Hepatocyte (in vitro differentiated cells): ENCODE results near the gene CDKL5. TPM values are rescaled to one million over a fixed set of nuclear protein-coding genes. Genes with fewer than 3 reads are reported as not detected.

ENCODE experiments used
- DNase-seq: peaks from one replicate; pipeline ENCODE4 v3.0.0-alpha.2; 2016; ENCODE audit warnings: low spot score
- H2AFZ ChIP-seq: fragments of 200-600 bp; sonication (generic); 2 replicates; pipeline ENCODE4 v1.6.0; 2016; ENCODE audit warnings: antibody characterized with exemption, mild to moderate bottlenecking
- H3K27ac ChIP-seq: fragments of 200-600 bp; sonication (generic); 2 replicates; pipeline ENCODE4 v1.5.1; 2016; ENCODE audit warnings: mild to moderate bottlenecking
- H3K27me3 ChIP-seq: fragments of 200-600 bp; sonication (generic); 2 replicates; pipeline ENCODE4 v1.6.1; 2016
- H3K36me3 ChIP-seq: fragments of 200-600 bp; sonication (generic); replicated peaks from 2 replicates; pipeline ENCODE4 v1.5.1; 2016; ENCODE audit warnings: low read depth; ENCODE audit not compliant: insufficient read depth
- H3K4me1 ChIP-seq: fragments of 200-600 bp; sonication (generic); 2 replicates; pipeline ENCODE4 v1.5.1; 2016; ENCODE audit warnings: mild to moderate bottlenecking, moderate library complexity; ENCODE audit not compliant: insufficient read depth
- H3K4me2 ChIP-seq: fragments of 200-600 bp; sonication (generic); 2 replicates; pipeline ENCODE4 v1.6.0; 2016
- H3K4me3 ChIP-seq: fragments of 200-600 bp; sonication (generic); 2 replicates; pipeline ENCODE4 v1.5.1; 2016; ENCODE audit warnings: mild to moderate bottlenecking
- H3K79me2 ChIP-seq: fragments of 200-600 bp; sonication (generic); 2 replicates; pipeline ENCODE4 v1.6.0; 2017; ENCODE audit warnings: mild to moderate bottlenecking
- H3K9me2 ChIP-seq: fragments of 200-600 bp; sonication (generic); replicated peaks from 2 replicates; pipeline ENCODE4 v1.6.0; 2017; ENCODE audit warnings: mild to moderate bottlenecking; ENCODE audit not compliant: insufficient read depth
- H3K9me3 ChIP-seq: fragments of 200-600 bp; sonication (generic); 2 replicates; pipeline ENCODE4 v1.5.1; 2016; ENCODE audit warnings: low read depth, mild to moderate bottlenecking
- H4K20me1 ChIP-seq: fragments of 200-600 bp; sonication (generic); 2 replicates; pipeline ENCODE4 v1.6.0; 2016; ENCODE audit warnings: mild to moderate bottlenecking; ENCODE audit not compliant: insufficient read depth, poor library complexity, severe bottlenecking
- EZH2 ChIP-seq: fragments of 200-600 bp; sonication (generic); IDR thresholded peaks from 2 replicates; pipeline ENCODE4 v1.6.1; 2016; ENCODE audit warnings: antibody characterized with exemption, mild to moderate bottlenecking, borderline replicate concordance
- EZH2phosphoT487 ChIP-seq: fragments of 200-600 bp; sonication (generic); IDR thresholded peaks from one replicate; pipeline ENCODE4 v1.6.1; 2018; ENCODE audit warnings: antibody characterized with exemption, mild to moderate bottlenecking, low read depth, moderate library complexity; ENCODE audit not compliant: unreplicated experiment, severe bottlenecking
- WGBS: methylation state at CpG from one replicate; pipeline ENCODE4 v1.1.6; 2016; ENCODE audit warnings: low lambda C conversion rate; ENCODE audit errors: missing lambda C conversion rate; 5-methylcytosine and 5-hydroxymethylcytosine counted together
- polyA plus RNA-seq: library from polyadenylated mRNA; unstranded; fragments of >200 nt; fragmentation: Nextera tagmentation; extraction: Ambion mirVana; gene quantifications from 2 replicates; pipeline ENCODE4 v1.2.1, GENCODE V29; 2016
- total RNA-seq: library from RNA; depleted of rRNA; stranded (reverse); fragments of >200 nt; gene quantifications from 2 replicates; pipeline ENCODE4 v1.2.3, GENCODE V29; 2014
- TF ChIP-seq, protein P1 (sequence below): fragments of 200-600 bp; sonication (generic); IDR thresholded peaks from 2 replicates; pipeline ENCODE4 v1.5.1; 2016; ENCODE audit warnings: antibody characterized with exemption, mild to moderate bottlenecking; ENCODE audit not compliant: poor library complexity

Gene CDKL5
- total and polyA plus RNA-seq, 2 experiments from 2014 or later: 6.5 to 17.7 TPM

GRCh38 chrX:18575744-18576143 lies 150.3 kb downstream of the CDKL5 start:
- H3K9me2 ChIP-seq: no peaks in the 10 kb centered on the region
- no peak overlapping the region for H3K4me3 ChIP-seq
- no peaks in the 10 kb centered on the region for H4K20me1 ChIP-seq
- no peaks in the 10 kb centered on the region for H3K79me2 ChIP-seq
- no peaks in the 10 kb centered on the region for H3K4me1 ChIP-seq
- no peak for TF ChIP-seq EZH2phosphoT487
- TF ChIP-seq EZH2: no peak
- TF ChIP-seq, protein P1, sequence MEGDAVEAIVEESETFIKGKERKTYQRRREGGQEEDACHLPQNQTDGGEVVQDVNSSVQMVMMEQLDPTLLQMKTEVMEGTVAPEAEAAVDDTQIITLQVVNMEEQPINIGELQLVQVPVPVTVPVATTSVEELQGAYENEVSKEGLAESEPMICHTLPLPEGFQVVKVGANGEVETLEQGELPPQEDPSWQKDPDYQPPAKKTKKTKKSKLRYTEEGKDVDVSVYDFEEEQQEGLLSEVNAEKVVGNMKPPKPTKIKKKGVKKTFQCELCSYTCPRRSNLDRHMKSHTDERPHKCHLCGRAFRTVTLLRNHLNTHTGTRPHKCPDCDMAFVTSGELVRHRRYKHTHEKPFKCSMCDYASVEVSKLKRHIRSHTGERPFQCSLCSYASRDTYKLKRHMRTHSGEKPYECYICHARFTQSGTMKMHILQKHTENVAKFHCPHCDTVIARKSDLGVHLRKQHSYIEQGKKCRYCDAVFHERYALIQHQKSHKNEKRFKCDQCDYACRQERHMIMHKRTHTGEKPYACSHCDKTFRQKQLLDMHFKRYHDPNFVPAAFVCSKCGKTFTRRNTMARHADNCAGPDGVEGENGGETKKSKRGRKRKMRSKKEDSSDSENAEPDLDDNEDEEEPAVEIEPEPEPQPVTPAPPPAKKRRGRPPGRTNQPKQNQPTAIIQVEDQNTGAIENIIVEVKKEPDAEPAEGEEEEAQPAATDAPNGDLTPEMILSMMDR: no peak
- H3K27ac ChIP-seq: no peak overlapping the region
- no peaks in the 10 kb centered on the region for H3K27me3 ChIP-seq
- no peak overlapping the region for H2AFZ ChIP-seq
- H3K9me3 ChIP-seq: no peaks in the 10 kb centered on the region
- no peaks in the 10 kb centered on the region for H3K36me3 ChIP-seq
- H3K4me2 ChIP-seq: no peak overlapping the region
- no peak for DNase-seq
- WGBS: 88% methylated on average over 1 of the region's 1 CpG

GRCh38 chrX:18577400-18577799 lies 152.0 kb downstream of the CDKL5 start:
- H3K79me2 ChIP-seq: no peaks in the 10 kb centered on the region
- H3K27ac ChIP-seq: no peak overlapping the region
- no peak overlapping the region for H2AFZ ChIP-seq
- H3K9me2 ChIP-seq: no peaks in the 10 kb centered on the region
- H3K4me1 ChIP-seq: no peaks in the 10 kb centered on the region
- no peak overlapping the region for H3K4me2 ChIP-seq
- no peak overlapping the region for H3K4me3 ChIP-seq
- no peaks in the 10 kb centered on the region for H3K36me3 ChIP-seq
- TF ChIP-seq EZH2phosphoT487 (no peak), EZH2 (no peak)
- TF ChIP-seq, protein P1: no peak
- DNase-seq: no peak
- no peaks in the 10 kb centered on the region for H3K9me3 ChIP-seq
- WGBS: 67% methylated on average over 4 of the region's 4 CpGs
- H4K20me1 ChIP-seq: no peaks in the 10 kb centered on the region
- no peaks in the 10 kb centered on the region for H3K27me3 ChIP-seq

GRCh38 chrX:18578546-18578945 lies 153.1 kb downstream of the CDKL5 start:
- H3K4me2 ChIP-seq: no peak overlapping the region

More at GRCh38 chrX:18578546-18578945, 153.1 kb downstream of the CDKL5 start:
- Histone ChIP-seq H3K4me3 (no peak overlapping the region), H3K27ac (no peak overlapping the region), H2AFZ (no peak overlapping the region), H3K36me3 (no peaks in the 10 kb centered on the region), H3K4me1 (no peaks in the 10 kb centered on the region), H3K9me3 (no peaks in the 10 kb centered on the region), H3K79me2 (no peaks in the 10 kb centered on the region), H4K20me1 (no peaks in the 10 kb centered on the region), H3K9me2 (no peaks in the 10 kb centered on the region), H3K27me3 (no peaks in the 10 kb centered on the region)
- 54% methylated on average over 2 of the region's 2 CpGs for WGBS
- no peak for TF ChIP-seq EZH2
- TF ChIP-seq, protein P1: no peak
- TF ChIP-seq EZH2phosphoT487: no peak
- no peak for DNase-seq
